ENCODE measurements around the gene CALCB. TPM values are rescaled to one million over a fixed set of nuclear protein-coding genes. Genes with fewer than 3 reads are reported as not detected.

CALCB gene
- polyA plus RNA-seq, 3 donors: 3.6 to 5.0 (median 3.8) TPM

- peak; percentile 24 for DNase-seq
Observed at GRCh38 chr11:15114501-15115475, 41.4 kb downstream of the CALCB start, which contains the start of gene INSC. Gene INSC, plus strand, starts transcription at chr11:15114923. Its CDS starts 34,252 bp downstream, at chr11:15149175.

GRCh38 chr11:15115686-15116085 lies 42.3 kb downstream of the CALCB start:
- DNase-seq: no peak

- DNase-seq: no peak
Observed at GRCh38 chr11:15117751-15118150, 44.4 kb downstream of the CALCB start.

- no peak for DNase-seq
Observed at GRCh38 chr11:15118431-15118830, 45.0 kb downstream of the CALCB start.

DNA sequence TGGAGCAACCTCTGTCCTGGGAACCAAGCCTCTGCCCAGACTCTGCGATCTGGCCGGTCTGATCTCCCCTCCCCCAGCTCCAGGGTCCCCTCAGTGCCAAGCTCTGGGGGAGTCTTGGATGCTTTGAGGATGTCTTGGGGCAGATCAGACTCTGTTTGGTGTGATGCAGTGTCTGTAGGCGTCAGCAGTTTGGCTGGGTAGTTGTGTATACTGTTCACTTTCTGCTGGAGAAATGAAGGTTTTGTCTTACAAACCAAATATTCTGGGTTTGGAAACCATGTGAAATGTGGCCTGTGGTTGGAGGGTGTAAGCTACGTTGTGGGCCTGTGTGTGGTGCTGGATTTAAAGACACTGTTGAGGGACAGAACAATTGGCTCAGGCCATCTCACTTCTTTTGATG lies 46.0 kb downstream of the CALCB start:
- DNase-seq: no peak

DNA sequence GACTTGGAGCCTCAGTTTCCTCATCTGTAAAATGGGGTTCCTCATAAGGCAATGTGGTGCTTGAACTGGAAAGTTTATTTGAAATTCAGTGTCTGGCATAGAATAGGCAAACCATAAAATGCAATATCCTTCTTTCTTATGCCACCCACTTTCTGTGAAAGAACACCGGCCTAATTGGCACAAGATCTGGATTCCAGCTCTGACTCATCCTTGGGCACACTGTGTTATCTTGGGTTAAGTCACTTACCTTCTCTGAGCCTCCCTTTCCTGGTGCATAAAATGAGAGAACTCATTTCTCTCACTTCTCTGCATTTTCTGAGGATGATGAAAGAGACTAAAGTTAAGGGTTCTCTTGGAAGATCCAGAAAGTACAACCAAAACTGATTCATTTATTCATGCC lies 46.4 kb downstream of the CALCB start:
- DNase-seq: no peak

DNA sequence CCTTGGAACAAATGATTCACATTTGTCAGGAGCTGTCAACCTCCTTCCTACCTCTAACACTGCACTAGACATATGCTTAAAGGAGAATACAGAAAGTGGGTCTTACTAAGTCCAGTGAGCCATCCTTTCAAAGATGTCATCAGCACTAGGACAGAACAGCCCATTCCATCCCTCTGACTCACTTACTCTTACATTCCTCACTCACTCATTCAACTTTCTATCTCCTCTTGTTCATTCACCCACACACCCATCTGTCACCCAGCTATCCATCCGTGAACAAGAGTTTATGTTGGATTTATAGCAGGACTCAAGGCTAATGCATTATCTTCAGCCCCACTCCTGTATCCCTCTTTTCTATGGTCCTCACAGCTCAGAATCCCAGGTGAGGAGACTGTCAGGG lies 50.5 kb downstream of the CALCB start:
- DNase-seq: no peak

GRCh38 chr11:15124528-15124927 lies 51.1 kb downstream of the CALCB start:
- no peak for DNase-seq

DNA sequence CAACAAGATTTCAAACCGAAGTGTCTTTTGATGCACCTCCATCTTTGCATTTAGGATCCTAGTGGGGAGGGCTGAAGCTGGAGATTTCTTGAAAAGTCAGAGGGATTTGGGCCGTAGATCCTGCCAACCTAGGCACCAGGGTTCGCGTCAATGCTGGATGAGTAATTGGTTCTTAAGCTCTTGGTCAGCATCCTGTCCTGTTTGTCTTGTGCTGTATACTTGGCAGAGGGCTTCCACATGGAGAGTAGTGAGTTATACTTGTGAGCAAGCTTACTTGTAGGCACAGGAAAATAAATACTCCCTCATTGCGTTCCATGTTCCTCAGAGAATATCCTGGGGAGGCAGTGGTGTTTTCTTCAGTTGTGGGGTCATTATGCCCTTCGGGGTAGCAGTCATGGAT lies 53.9 kb downstream of the CALCB start:
- no peak for DNase-seq

Other genes starting within 250 kb of the CALCB start
- gene CYP2R1, start 181.4 kb upstream of the CALCB start, polyA plus RNA-seq (ENCODE audit: insufficient read length in 3 of 3): 10 to 100 TPM; 20.1 to 23.9 (median 23.2) TPM
- gene CALCA, start 101.2 kb upstream of the CALCB start, polyA plus RNA-seq (ENCODE audit: insufficient read length in 3 of 3): 10 to 100 TPM; 13.3 to 16.3 (median 16.1) TPM
- 1 to 10 TPM in 2 of 3 donors, under 1 TPM in 1; 0.78 to 1.1 (median 1.1) TPM for gene INSC, start 41.3 kb downstream of the CALCB start, polyA plus RNA-seq (ENCODE audit: insufficient read length in 3 of 3)